NCI-H1417 treated with DMSO at 0.1 percent for 48 hours (cell line): Measurements from ENCODE around the gene KATNIP.

Source experiments
- DNase-seq: peaks from one replicate; lab custom pipeline; 2025; lab: John Stamatoyannopoulos, UW

KATNIP gene

GRCh38 chr16:27549746-27550581 is at the start of gene KATNIP, which contains the start of gene GTF3C1:
KATNIP (plus strand) TSS chr16:27550144; CDS start chr16:27550171, 27 bp downstream.
GTF3C1 (minus strand) TSS chr16:27549913; CDS start chr16:27549890, 23 bp downstream.
- peak; percentile 89 for DNase-seq

- no peak for DNase-seq
Measured at GRCh38 chr16:27500801-27501200, 49.1 kb upstream of the KATNIP start.

DNA sequence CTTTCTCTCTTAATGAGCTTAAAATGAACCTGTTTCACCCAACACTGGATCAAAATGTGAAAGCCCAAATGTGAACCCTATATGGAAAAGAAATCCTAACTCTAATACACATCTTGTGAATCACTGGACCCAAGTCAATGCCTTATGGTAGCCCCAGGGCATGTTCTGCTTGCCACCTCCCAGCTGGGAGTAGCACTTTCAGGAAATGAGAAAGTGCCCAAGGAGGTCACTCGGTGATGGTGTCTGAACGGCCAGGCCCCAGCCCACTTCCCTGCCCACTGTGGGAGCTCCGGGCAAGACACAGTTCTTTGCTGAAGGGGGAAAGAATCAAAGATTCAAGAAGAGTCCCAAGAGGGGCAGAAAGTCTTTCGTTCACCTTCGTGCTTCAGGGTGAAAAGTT is 46.3 kb upstream of the KATNIP start:
- no peak for DNase-seq

DNA sequence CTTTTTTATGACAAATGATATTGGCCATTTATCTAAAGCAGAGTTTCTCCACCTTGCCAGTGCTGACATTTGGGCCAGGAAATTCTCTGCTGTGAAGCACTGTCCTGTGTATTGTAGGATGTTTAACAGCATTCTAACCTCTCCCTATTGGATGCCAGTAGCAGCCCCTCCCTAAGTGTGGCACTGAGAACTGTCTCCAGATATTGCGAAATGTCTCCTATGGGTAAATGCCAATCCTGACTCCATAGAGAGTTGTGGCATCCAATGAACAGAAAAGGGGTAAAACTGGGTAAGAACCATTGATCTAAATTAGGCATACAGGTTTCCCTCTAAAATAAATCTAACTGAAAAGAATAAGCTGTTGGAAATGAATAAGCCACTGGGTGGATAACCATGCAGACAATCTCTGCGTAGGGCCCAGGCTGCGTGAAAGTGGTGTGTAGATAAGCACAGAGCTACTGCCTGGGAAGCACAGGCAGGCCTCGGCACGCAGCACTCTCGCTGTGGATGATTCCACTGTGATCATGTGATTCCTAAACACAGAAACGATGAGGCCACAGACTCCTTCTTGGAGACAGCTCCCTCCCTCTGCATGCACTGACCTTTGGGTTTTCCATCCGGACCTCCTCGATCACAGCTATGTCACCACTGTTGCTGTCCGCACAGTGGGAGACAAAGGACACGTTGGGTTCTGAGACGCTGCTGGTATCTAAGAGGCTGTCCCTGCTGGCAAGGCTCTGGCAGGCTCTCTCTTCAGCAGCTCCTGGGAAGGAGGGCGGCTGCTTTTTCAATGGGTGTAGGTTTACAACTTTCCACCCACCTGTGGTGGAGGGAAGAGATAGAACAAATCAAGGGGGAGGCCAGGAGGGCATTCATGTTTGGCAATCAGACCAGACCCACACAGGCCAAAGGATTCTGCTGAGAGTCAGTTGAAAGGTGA is 44.4 kb upstream of the KATNIP start:
- DNase-seq, result no peak

DNA sequence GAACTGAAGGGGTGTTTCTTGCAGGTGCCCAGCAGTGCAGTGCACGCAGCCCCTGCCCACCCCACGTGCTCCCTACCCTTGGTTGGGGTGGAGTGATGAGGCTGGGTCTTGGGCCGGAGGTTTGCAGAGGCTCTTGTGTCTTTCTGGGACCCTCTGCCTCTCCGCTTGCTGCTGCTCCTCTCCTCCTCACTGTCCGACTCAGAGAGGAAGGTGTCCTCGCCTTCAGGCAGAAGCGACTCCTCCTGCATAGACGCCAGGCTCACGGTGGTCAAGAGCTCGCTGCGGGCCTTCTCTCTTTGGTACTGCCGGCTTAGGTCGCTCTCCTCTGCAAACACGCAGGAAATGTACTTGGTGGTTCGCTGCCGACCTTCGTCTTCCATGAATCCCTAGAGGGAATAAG is 43.2 kb upstream of the KATNIP start:
- DNase-seq, result no peak

- no peak for DNase-seq
Measured at GRCh38 chr16:27508476-27508875, 41.5 kb upstream of the KATNIP start.

GRCh38 chr16:27511657-27512448 is 38.1 kb upstream of the KATNIP start:
- no peak for DNase-seq

- no peak for DNase-seq
Measured at GRCh38 chr16:27514806-27515205, 35.1 kb upstream of the KATNIP start.

DNA sequence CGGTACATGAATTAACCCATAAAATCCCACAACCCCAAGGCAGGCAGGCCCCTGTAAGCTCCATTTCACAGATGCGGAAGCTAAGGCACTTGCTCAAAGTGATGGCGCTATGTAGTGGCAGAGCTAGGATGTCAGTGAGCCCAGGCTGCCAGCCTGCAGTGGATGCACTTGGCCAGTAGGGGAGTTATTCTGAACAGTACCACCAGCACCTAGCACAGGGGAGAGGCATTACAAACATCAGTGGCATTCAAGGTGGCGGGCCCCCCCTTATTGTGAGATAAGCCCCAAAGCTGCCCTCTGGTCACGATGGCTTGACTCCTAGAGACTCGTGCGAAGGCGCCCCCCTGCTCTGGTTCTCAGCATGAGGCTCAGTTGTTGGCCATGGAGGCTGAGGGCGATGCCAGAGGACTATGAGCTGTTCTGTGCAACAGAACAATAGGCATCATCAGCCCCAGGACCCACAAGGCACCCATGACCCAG is 34.0 kb upstream of the KATNIP start:
- no peak for DNase-seq

GRCh38 chr16:27516365-27516764 is 33.6 kb upstream of the KATNIP start:
- no peak for DNase-seq

GRCh38 chr16:27517664-27518063 is 32.3 kb upstream of the KATNIP start:
- DNase-seq, result no peak

DNA sequence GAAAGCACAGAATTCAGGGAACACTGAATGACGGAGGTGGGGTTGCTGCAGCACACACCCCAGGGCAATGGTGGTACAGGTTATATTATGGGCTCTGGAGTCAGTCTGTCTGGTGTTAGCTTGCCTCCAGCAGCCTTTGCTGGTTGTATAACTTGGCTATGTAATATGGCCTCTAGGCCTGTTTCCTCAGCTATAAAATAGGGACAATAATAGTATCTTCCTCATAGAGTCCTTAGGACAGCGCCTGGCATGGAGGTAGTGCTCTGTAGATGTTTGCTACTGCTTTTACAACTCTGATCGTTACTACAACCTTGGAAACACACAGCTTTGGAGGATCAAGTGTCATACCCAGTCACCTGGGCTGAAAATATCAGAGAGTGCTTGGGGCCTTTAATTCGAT is 31.7 kb upstream of the KATNIP start:
- no peak for DNase-seq

GRCh38 chr16:27520982-27521673 is 28.8 kb upstream of the KATNIP start:
- DNase-seq, result no peak

- no peak for DNase-seq
Measured at GRCh38 chr16:27522173-27522707, 27.7 kb upstream of the KATNIP start.

GRCh38 chr16:27526180-27526579 is 23.8 kb upstream of the KATNIP start:
- no peak for DNase-seq

- DNase-seq, result no peak
Measured at GRCh38 chr16:27528294-27528693, 21.6 kb upstream of the KATNIP start.

- no peak for DNase-seq
Measured at GRCh38 chr16:27529962-27530361, 20.0 kb upstream of the KATNIP start.

- no peak for DNase-seq
Measured at GRCh38 chr16:27531186-27531585, 18.8 kb upstream of the KATNIP start.

- DNase-seq, result no peak
Measured at GRCh38 chr16:27531826-27532800, 17.8 kb upstream of the KATNIP start.

GRCh38 chr16:27534256-27534655 is 15.7 kb upstream of the KATNIP start:
- DNase-seq, result no peak
